Neural progenitor cell (in vitro differentiated cells): ENCODE measurements around the gene VAT1L. TPM values are rescaled to one million over a fixed set of nuclear protein-coding genes. Genes with fewer than 3 reads are reported as not detected.

Experiments
- DNase-seq: peaks from one replicate; pipeline ENCODE4 v3.0.0-alpha.2; 2016; ENCODE audit warnings: low spot score
- H2AFZ ChIP-seq: fragments of 200-600 bp; sonication (generic); replicated peaks from 2 replicates; pipeline ENCODE4 v1.6.1; 2016; ENCODE audit warnings: antibody characterized with exemption
- H3F3A ChIP-seq: fragments of 200-600 bp; sonication (generic); 2 replicates; pipeline ENCODE4 v1.6.1; 2016; ENCODE audit warnings: antibody characterized with exemption, low read depth
- H3K27ac ChIP-seq: fragments of 200-600 bp; sonication (generic); 2 replicates; pipeline ENCODE4 v1.5.1; 2016; ENCODE audit warnings: mild to moderate bottlenecking
- H3K27me3 ChIP-seq: fragments of 200-600 bp; sonication (generic); 2 replicates; pipeline ENCODE4 v1.6.1; 2016; ENCODE audit warnings: mild to moderate bottlenecking, moderate library complexity
- H3K36me3 ChIP-seq: fragments of 200-600 bp; sonication (generic); 2 replicates; pipeline ENCODE4 v1.5.1; 2016
- H3K4me1 ChIP-seq: fragments of 200-600 bp; sonication (generic); 2 replicates; pipeline ENCODE4 v1.6.1; 2016; ENCODE audit warnings: mixed run types
- H3K4me2 ChIP-seq: fragments of 200-600 bp; sonication (generic); 2 replicates; pipeline ENCODE4 v1.6.1; 2016
- H3K4me3 ChIP-seq: fragments of 200-600 bp; sonication (generic); 2 replicates; pipeline ENCODE4 v1.5.1; 2016
- H3K79me2 ChIP-seq: fragments of 200-600 bp; sonication (generic); 2 replicates; pipeline ENCODE4 v1.6.1; 2016; ENCODE audit warnings: low read depth
- H3K9ac ChIP-seq: fragments of 200-600 bp; sonication (generic); 2 replicates; pipeline ENCODE4 v1.6.1; 2016
- H3K9me3 ChIP-seq: fragments of 200-600 bp; sonication (generic); 2 replicates; pipeline ENCODE4 v1.5.1; 2016; ENCODE audit warnings: low read depth
- H4K20me1 ChIP-seq: fragments of 200-600 bp; sonication (generic); 2 replicates; pipeline ENCODE4 v1.6.1; 2016; ENCODE audit warnings: low read depth
- H3K27ac Mint-ChIP-seq: 3 replicates; pipeline ENCODE4 v1.8.0; 2021; ENCODE audit warnings: mixed read lengths
- H3K27me3 Mint-ChIP-seq: 2 replicates; pipeline ENCODE4 v1.8.0; 2022; ENCODE audit warnings: low read depth, mild to moderate bottlenecking, inconsistent platforms, moderate library complexity, mixed read lengths; ENCODE audit not compliant: insufficient read depth
- H3K36me3 Mint-ChIP-seq: 3 replicates; pipeline ENCODE4 v1.8.0; 2021; ENCODE audit warnings: mixed read lengths
- H3K4me1 Mint-ChIP-seq: 3 replicates; pipeline ENCODE4 v1.8.0; 2021; ENCODE audit warnings: mixed read lengths
- H3K4me3 Mint-ChIP-seq: 3 replicates; pipeline ENCODE4 v1.8.0; 2021; ENCODE audit warnings: mild to moderate bottlenecking, moderate library complexity, mixed read lengths
- H3K9me3 Mint-ChIP-seq: 3 replicates; pipeline ENCODE4 v1.8.0; 2020; ENCODE audit warnings: mixed read lengths
- CTCF ChIP-seq: fragments of 200-600 bp; sonication (generic); IDR thresholded peaks from 2 replicates; pipeline ENCODE4 v1.5.1; 2017; ENCODE audit warnings: antibody characterized with exemption, mild to moderate bottlenecking
- EZH2 ChIP-seq: fragments of 200-600 bp; sonication (generic); IDR thresholded peaks from 2 replicates; pipeline ENCODE4 v1.6.1; 2017; ENCODE audit warnings: antibody characterized with exemption, mild to moderate bottlenecking, moderate library complexity
- EZH2phosphoT487 ChIP-seq: fragments of 200-600 bp; sonication (generic); IDR thresholded peaks from 2 replicates; pipeline ENCODE4 v1.6.1; 2017; ENCODE audit warnings: antibody characterized with exemption
- total RNA-seq: library from RNA; depleted of rRNA; stranded (reverse); fragments of >200 nt; gene quantifications from 2 replicates; pipeline ENCODE4 v1.2.3, GENCODE V29; 2015; ENCODE audit warnings: low replicate concordance

VAT1L gene
- total RNA-seq, 1 donor from 2014 or later = 43.2 TPM

DNA sequence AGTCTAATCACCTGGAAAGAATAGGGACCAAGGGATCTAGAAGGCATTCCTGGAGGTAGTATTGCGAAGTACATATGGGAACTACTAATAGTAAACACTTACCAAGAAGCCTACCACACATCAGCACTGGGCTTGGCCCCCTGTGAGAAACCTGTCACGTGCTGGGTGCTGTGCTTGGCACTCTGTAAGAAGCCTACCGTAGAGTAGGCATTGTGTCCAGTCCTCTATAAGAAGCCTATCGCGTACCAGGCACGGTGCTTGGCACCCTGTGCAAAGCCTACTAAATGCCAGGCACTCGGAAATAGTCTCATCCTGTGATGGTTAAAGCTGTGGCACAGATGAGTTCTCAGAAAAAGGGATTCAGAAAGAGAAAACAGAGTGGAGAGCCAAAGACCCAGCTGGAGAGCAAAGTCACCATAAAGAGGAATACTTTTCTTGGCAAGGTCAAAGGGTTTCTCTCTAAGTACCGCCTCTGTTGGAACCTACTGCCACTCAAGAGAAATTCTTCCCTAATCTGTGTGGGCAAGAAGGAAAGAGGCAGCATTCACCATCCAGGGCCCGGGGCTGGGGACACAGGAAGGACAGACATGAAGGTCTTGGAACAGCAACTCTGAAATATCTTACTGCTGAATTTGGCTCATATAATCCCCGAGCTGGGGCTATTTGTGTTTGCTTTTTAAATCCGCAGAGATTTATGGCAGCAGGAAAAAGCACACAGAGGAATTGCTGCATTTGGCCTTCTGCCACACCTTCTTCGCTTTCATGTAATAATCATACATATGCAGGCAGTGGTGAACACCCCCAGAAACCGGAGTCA, 81.8 kb downstream of the VAT1L start:
- Mint-ChIP-seq H3K4me3 (no peak overlapping the region), H3K27me3 (no peaks in the 10 kb centered on the region), H3K4me1 (peaks cover 22% of the 10 kb centered on the region), H3K36me3 (peaks cover 21% of the 10 kb centered on the region), H3K9me3 (no peaks in the 10 kb centered on the region), H3K27ac (peak overlapping the region; percentile 92)
- Histone ChIP-seq H3K36me3 (no peaks in the 10 kb centered on the region), H3K79me2 (no peaks in the 10 kb centered on the region), H2AFZ (no peak overlapping the region), H3K4me3 (no peak overlapping the region), H3K9ac (no peak overlapping the region), H3K4me1 (no peaks in the 10 kb centered on the region), H3K9me3 (no peaks in the 10 kb centered on the region), H3F3A (no peaks in the 10 kb centered on the region), H3K27me3 (no peaks in the 10 kb centered on the region), H4K20me1 (no peaks in the 10 kb centered on the region), H3K4me2 (no peak overlapping the region), H3K27ac (no peak overlapping the region)
- no peak for TF ChIP-seq EZH2
- TF ChIP-seq EZH2phosphoT487 = no peak
- TF ChIP-seq CTCF = no peak
- no peak for DNase-seq

GRCh38 chr16:77871932-77872331, 83.6 kb downstream of the VAT1L start:
- H3K36me3 ChIP-seq = no peaks in the 10 kb centered on the region
- no peaks in the 10 kb centered on the region for H3K79me2 ChIP-seq
- no peak overlapping the region for H3K27ac Mint-ChIP-seq
- H3K4me1 Mint-ChIP-seq = peaks cover 22% of the 10 kb centered on the region
- H4K20me1 ChIP-seq = no peaks in the 10 kb centered on the region
- H3K27me3 ChIP-seq = no peaks in the 10 kb centered on the region
- no peak overlapping the region for H3K27ac ChIP-seq
- H3K4me3 ChIP-seq = no peak overlapping the region
- no peaks in the 10 kb centered on the region for H3K4me1 ChIP-seq
- peaks cover 25% of the 10 kb centered on the region for H3K36me3 Mint-ChIP-seq
- TF ChIP-seq EZH2 (no peak), CTCF (no peak), EZH2phosphoT487 (no peak)
- no peak overlapping the region for H3K9ac ChIP-seq
- H3K4me2 ChIP-seq = no peak overlapping the region
- H3K4me3 Mint-ChIP-seq = no peak overlapping the region
- no peaks in the 10 kb centered on the region for H3K27me3 Mint-ChIP-seq
- no peaks in the 10 kb centered on the region for H3F3A ChIP-seq
- no peaks in the 10 kb centered on the region for H3K9me3 Mint-ChIP-seq
- H3K9me3 ChIP-seq = no peaks in the 10 kb centered on the region
- no peak for DNase-seq
- H2AFZ ChIP-seq = no peak overlapping the region

GRCh38 chr16:77873066-77873465, 84.7 kb downstream of the VAT1L start:
- TF ChIP-seq CTCF = no peak
- TF ChIP-seq EZH2 = no peak
- no peak for TF ChIP-seq EZH2phosphoT487
- Histone ChIP-seq H3K4me3 (no peak overlapping the region), H3K27me3 (no peaks in the 10 kb centered on the region), H2AFZ (no peak overlapping the region), H3K9ac (no peak overlapping the region), H3K4me2 (no peak overlapping the region), H3K36me3 (no peaks in the 10 kb centered on the region), H3K79me2 (no peaks in the 10 kb centered on the region), H3K9me3 (no peaks in the 10 kb centered on the region), H3K27ac (no peak overlapping the region), H3K4me1 (no peaks in the 10 kb centered on the region), H4K20me1 (no peaks in the 10 kb centered on the region), H3F3A (no peaks in the 10 kb centered on the region)
- H3K9me3 Mint-ChIP-seq = no peaks in the 10 kb centered on the region
- peaks cover 22% of the 10 kb centered on the region for H3K4me1 Mint-ChIP-seq
- H3K27me3 Mint-ChIP-seq = no peaks in the 10 kb centered on the region
- no peak overlapping the region for H3K27ac Mint-ChIP-seq
- H3K4me3 Mint-ChIP-seq = no peak overlapping the region
- no peak for DNase-seq
- peaks cover 30% of the 10 kb centered on the region for H3K36me3 Mint-ChIP-seq
